ENCODE measurements around the gene PMFBP1. TPM values are rescaled to one million over a fixed set of nuclear protein-coding genes. Genes with fewer than 3 reads are reported as not detected.
A peak's percentile ranks its signal among the peaks of the same experiment; 100 is the strongest.

PMFBP1 gene
- total RNA-seq, 4 donors from 2014 or later: not detected

DNA sequence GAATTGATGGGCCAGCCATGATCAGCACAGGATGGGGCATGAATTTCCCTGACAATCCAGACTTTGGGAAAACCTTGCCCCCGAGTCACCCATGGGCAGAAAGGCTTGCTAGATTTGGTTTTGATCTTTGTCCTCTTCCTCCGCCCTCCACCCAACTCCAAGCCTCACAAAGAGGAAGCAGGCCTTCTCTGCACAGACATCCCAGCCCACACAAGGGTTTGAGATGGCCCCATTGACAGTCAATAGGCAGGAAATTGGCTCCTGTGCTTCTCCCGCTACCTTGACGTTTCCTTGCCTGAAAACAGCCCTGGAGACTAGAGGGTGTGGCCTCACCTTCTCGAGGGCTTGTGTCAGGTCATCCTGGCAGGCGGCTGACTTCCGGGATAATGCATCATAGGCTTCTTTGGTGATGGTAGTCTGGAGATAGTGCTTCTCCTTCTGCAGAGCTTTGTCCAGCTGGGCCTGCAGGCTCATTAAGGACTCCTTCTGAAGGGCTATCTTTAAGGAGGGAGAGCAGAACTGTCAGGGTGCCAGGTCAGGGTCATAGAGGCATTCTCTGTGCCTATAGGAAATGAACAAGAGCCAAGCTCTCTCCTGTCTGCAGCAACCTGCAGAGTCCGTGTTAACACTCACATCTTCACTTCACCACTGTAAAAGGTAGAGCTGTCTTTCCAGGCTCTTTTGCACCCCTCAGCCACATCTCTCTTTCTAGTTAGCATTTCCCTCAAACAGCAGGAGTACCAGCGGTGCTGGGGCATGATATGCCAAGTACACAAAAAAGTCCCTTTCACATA is 46.1 kb downstream of the PMFBP1 start:
- H3K27me3 ChIP-seq: no peaks in the 10 kb centered on the region
- DNase-seq: no peak
- H3K4me1 ChIP-seq: no peaks in the 10 kb centered on the region
- no peak for ATAC-seq
- no peaks in the 10 kb centered on the region for H3K9me3 ChIP-seq
- TF ChIP-seq, protein P1, sequence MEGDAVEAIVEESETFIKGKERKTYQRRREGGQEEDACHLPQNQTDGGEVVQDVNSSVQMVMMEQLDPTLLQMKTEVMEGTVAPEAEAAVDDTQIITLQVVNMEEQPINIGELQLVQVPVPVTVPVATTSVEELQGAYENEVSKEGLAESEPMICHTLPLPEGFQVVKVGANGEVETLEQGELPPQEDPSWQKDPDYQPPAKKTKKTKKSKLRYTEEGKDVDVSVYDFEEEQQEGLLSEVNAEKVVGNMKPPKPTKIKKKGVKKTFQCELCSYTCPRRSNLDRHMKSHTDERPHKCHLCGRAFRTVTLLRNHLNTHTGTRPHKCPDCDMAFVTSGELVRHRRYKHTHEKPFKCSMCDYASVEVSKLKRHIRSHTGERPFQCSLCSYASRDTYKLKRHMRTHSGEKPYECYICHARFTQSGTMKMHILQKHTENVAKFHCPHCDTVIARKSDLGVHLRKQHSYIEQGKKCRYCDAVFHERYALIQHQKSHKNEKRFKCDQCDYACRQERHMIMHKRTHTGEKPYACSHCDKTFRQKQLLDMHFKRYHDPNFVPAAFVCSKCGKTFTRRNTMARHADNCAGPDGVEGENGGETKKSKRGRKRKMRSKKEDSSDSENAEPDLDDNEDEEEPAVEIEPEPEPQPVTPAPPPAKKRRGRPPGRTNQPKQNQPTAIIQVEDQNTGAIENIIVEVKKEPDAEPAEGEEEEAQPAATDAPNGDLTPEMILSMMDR (IDR thresholded peaks at IDR 0.05 in 4 of 5, conservative IDR thresholded peaks at IDR 0.05 in 1 of 5): no peak
- TF ChIP-seq POLR2A (IDR thresholded peaks at IDR 0.05): no peak
- H3K36me3 ChIP-seq: no peaks in the 10 kb centered on the region
- no peak overlapping the region for H3K4me3 ChIP-seq
- intact Hi-C loops (cut with DNase I; ENCODE audit: low total_unique reads) (no loop called here), in situ Hi-C loops (cut with MboI; ENCODE audit: low sequenced_read_pairs in 4 of 4) (no loop called here)
- H3K27ac ChIP-seq: peak overlapping the region in 1 of 4 donors; percentile 36

DNA sequence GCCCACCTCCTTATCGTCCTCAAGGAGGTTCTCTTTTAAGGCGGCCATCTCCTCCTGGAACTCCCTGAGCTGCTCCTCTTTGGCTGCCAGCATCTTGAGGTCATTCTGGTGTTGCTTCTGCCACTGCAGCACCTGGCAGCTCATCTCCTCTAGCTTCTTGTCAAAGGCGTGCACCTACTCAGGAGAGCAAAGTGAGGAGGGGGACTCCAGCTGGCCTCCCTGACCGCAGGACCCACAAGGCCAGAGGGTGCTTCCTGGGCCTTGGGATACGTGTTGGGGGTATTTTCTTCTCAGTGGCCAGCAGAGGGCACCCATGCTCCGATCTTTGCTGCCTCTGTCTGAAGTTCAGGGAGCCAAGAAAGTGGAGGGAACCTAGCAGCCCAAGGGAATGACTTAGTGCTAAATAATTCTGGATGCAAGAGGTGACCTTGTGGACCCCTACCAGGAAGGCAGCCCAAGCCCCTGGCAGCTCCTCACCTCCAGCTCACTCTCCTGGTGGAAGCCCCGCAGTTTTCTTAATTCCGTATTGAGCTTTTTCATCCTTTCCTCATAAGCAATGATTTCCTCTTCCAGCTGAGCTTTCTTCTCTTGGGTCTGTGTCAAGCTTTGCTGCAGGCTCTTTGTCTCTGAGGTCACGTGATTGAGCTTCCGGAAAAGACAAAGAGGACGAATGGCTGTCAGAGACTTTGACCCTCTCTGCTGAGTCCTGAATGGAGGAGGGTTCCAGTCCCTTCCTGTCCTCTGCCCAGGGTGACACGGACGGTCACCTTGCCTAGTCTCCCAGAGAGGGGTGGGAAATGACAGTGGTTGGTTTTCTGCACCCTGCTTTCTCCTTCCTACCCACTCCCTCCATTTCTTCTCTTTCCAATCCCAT is 47.0 kb downstream of the PMFBP1 start:
- TF ChIP-seq, protein P1 (IDR thresholded peaks at IDR 0.05 in 4 of 5, conservative IDR thresholded peaks at IDR 0.05 in 1 of 5): peak; percentile 46 to 69 (median 62)
- TF ChIP-seq POLR2A (IDR thresholded peaks at IDR 0.05): no peak
- DNase-seq (peak; percentile 24 to 51), ATAC-seq (peak; percentile 75 to 80)
- H3K4me1 ChIP-seq: no peaks in the 10 kb centered on the region
- H3K27ac ChIP-seq: no peak overlapping the region
- no peaks in the 10 kb centered on the region for H3K36me3 ChIP-seq
- H3K27me3 ChIP-seq: no peaks in the 10 kb centered on the region
- no peak overlapping the region for H3K4me3 ChIP-seq
- no peaks in the 10 kb centered on the region for H3K9me3 ChIP-seq
- intact Hi-C loops (cut with DNase I; ENCODE audit: low total_unique reads): no loop called here
- in situ Hi-C loops (cut with MboI; ENCODE audit: low sequenced_read_pairs in 4 of 4): no loop called here

DNA sequence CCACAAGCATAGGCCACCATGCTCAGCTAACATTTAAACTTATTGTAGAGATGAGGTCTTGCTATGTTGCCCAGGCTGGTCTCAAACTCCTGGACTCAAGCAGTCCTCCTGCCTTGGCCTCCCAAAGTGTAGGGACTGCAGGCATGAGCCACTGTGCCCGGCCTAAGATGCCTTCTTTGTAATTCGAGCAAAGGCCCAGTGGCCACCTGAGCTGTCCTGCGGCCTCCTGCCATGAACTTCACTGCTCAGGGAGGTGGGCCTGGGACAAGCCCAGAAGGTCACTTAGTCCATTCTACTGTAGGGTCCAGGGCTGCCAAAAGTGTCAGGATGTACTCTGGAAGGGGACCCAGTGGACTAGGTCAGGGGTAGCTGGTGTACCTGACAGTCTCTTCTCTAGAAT is 47.8 kb downstream of the PMFBP1 start:
- H3K27me3 ChIP-seq: no peaks in the 10 kb centered on the region
- in situ Hi-C loops (cut with MboI; ENCODE audit: low sequenced_read_pairs in 4 of 4): no loop called here
- no peaks in the 10 kb centered on the region for H3K9me3 ChIP-seq
- H3K4me3 ChIP-seq: no peak overlapping the region
- DNase-seq (no peak), ATAC-seq (no peak)
- TF ChIP-seq, protein P1 (IDR thresholded peaks at IDR 0.05 in 4 of 5, conservative IDR thresholded peaks at IDR 0.05 in 1 of 5): no peak
- no peak for TF ChIP-seq POLR2A (IDR thresholded peaks at IDR 0.05)
- no peaks in the 10 kb centered on the region for H3K4me1 ChIP-seq
- H3K27ac ChIP-seq: no peak overlapping the region
- intact Hi-C loops (cut with DNase I; ENCODE audit: low total_unique reads): no loop called here
- H3K36me3 ChIP-seq: no peaks in the 10 kb centered on the region

DNA sequence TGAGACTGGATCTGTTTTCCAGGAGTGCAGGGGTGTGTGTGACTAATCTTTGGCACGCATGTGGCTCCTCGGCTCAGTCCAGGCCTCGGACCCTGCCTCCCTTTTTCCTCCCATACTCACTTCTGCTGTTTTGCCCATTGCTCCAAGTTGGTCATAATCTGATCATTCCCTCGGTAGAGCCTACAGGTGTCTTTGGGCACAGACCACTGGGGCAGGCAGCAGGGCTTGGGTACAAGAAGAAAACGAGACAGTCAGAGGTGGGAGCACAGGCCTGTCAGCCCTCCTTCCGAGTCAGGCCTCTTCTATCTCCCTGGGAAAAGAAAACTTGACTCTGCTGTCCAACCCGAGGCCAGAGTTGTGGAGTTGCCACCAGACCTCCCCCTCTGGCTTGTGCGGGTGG is 48.5 kb downstream of the PMFBP1 start:
- no peak for ATAC-seq
- no peak overlapping the region for H3K4me3 ChIP-seq
- no peak for DNase-seq
- H3K27ac ChIP-seq: no peak overlapping the region
- in situ Hi-C loops (cut with MboI; ENCODE audit: low sequenced_read_pairs in 4 of 4) (no loop called here), intact Hi-C loops (cut with DNase I; ENCODE audit: low total_unique reads) (no loop called here)
- TF ChIP-seq POLR2A (IDR thresholded peaks at IDR 0.05): no peak
- TF ChIP-seq, protein P1 (IDR thresholded peaks at IDR 0.05 in 4 of 5, conservative IDR thresholded peaks at IDR 0.05 in 1 of 5): no peak
- H3K4me1 ChIP-seq: no peaks in the 10 kb centered on the region
- H3K27me3 ChIP-seq: no peaks in the 10 kb centered on the region
- no peaks in the 10 kb centered on the region for H3K36me3 ChIP-seq
- no peaks in the 10 kb centered on the region for H3K9me3 ChIP-seq
